ENCODE results near the gene ZNFX1.

- TF ChIP-seq CTCF (IDR thresholded peaks at IDR 0.05) (no peak), EP300 (IDR thresholded peaks at IDR 0.05) (no peak)
Observed at GRCh38 chr20:49277786-49278035, 146 bp downstream of the ZNFX1 start.
